WTC11 (cell line): ENCODE results near the gene CTSA. TPM values are rescaled to one million over a fixed set of nuclear protein-coding genes. Genes with fewer than 3 reads are reported as not detected.

Source experiments
- ATAC-seq: fragments of 200-7000 bp; cut with Tn5 transposase; 2 replicates; pipeline ENCODE4 v1.10.0; 2021; ENCODE audit warnings: mild to moderate bottlenecking, moderate library complexity
- CTCF ChIA-PET: fragments of 300-600 bp; sonication (Branson Sonifier 250); formaldehyde crosslinking; loops from one replicate; lab custom pipeline; 2021; ENCODE audit warnings: antibody characterized with exemption; lab: Charles Lee
- POLR2A ChIA-PET: fragments of 350-600 bp; sonication (Branson Sonifier 250); formaldehyde crosslinking; loops from one replicate; lab custom pipeline; 2021; ENCODE audit warnings: antibody characterized with exemption; lab: Charles Lee
- DNase-seq: peaks from one replicate; pipeline ENCODE4 v3.0.0; 2021; ENCODE audit warnings: low spot score
- H3K27ac Mint-ChIP-seq: 2 replicates; pipeline ENCODE4 v1.8.0; 2021; ENCODE audit warnings: mixed read lengths
- H3K27me3 Mint-ChIP-seq: 2 replicates; pipeline ENCODE4 v1.8.0; 2021; ENCODE audit warnings: low read depth, mild to moderate bottlenecking, moderate library complexity, mixed read lengths
- H3K36me3 Mint-ChIP-seq: 2 replicates; pipeline ENCODE4 v1.8.0; 2021; ENCODE audit warnings: mixed read lengths
- H3K4me1 Mint-ChIP-seq: 2 replicates; pipeline ENCODE4 v1.8.0; 2022; ENCODE audit warnings: mixed read lengths
- H3K4me3 Mint-ChIP-seq: 2 replicates; pipeline ENCODE4 v1.8.0; 2021; ENCODE audit warnings: mild to moderate bottlenecking, moderate library complexity, mixed read lengths
- H3K9me3 Mint-ChIP-seq: 2 replicates; pipeline ENCODE4 v1.8.0; 2021; ENCODE audit warnings: mixed read lengths
- GABPB1 ChIP-seq: sonication (generic); formaldehyde crosslinking; IDR thresholded peaks from 2 replicates; pipeline ENCODE4 v1.8.1; 2023; ENCODE audit warnings: mild to moderate bottlenecking, missing genetic modification reagents
- JAZF1 ChIP-seq: fragments of 250-450 bp; sonication (Bioruptor Pico); IDR thresholded peaks from 2 replicates; pipeline ENCODE4 v1.9.0; 2021; ENCODE audit warnings: moderate library complexity, mild to moderate bottlenecking, inconsistent platforms
- JUN ChIP-seq: sonication (generic); formaldehyde crosslinking; IDR thresholded peaks from 2 replicates; pipeline ENCODE4 v1.8.0; 2023; ENCODE audit warnings: mild to moderate bottlenecking, missing genetic modification reagents
- ZNF281 ChIP-seq: sonication (generic); formaldehyde crosslinking; IDR thresholded peaks from 2 replicates; pipeline ENCODE4 v1.8.0; 2023; ENCODE audit warnings: mild to moderate bottlenecking, missing genetic modification reagents
- ZNF532 ChIP-seq: fragments of 250-450 bp; sonication (Bioruptor Pico); IDR thresholded peaks from 2 replicates; pipeline ENCODE4 v1.9.0; 2021; ENCODE audit warnings: mild to moderate bottlenecking, borderline replicate concordance
- total RNA-seq: library from RNA; stranded (reverse); gene quantifications from 3 replicates; pipeline ENCODE4 v1.2.3, GENCODE V29; 2021
- TF ChIP-seq, protein P1 (sequence below): sonication (generic); formaldehyde crosslinking; IDR thresholded peaks from 2 replicates; pipeline ENCODE4 v1.8.0; 2022; ENCODE audit warnings: mild to moderate bottlenecking, missing genetic modification reagents
- TF ChIP-seq, protein P2 (sequence below): sonication (generic); formaldehyde crosslinking; IDR thresholded peaks from 2 replicates; pipeline ENCODE4 v1.8.0; 2022; ENCODE audit warnings: missing genetic modification reagents

Gene CTSA
- total RNA-seq, 1 experiment from 2014 or later = 48.3 TPM

- TF ChIP-seq ZNF532 (CRISPR knock-in tag) (no peak), JAZF1 (CRISPR knock-in tag) (no peak)
- TF ChIP-seq, all 79 proteins: peak for 0
- Mint-ChIP-seq H3K9me3 (no peaks in the 10 kb centered on the region), H3K36me3 (peaks cover 60% of the 10 kb centered on the region), H3K27ac (no peak overlapping the region), H3K27me3 (no peaks in the 10 kb centered on the region), H3K4me1 (peaks cover 2% of the 10 kb centered on the region; the same call in 1 of the 2 replicates), H3K4me3 (no peak overlapping the region)
- CTCF ChIA-PET = interaction anchor here (0.6 to 1.9 kb wide), 3 partner anchors 15 to 535 kb away, joined by 4 to 8 read pairs (median 7); partner anchors contain the start of genes CTSA and NEURL2
- ATAC-seq = no peak
- no peak for DNase-seq
- POLR2A ChIA-PET = interaction anchor here (1.9 kb wide), 1 partner anchor 29 kb away, joined by 5 read pairs; no protein-coding TSS in a partner anchor
Observed at GRCh38 chr20:45904583-45905504, 13.7 kb downstream of the CTSA start.

DNA sequence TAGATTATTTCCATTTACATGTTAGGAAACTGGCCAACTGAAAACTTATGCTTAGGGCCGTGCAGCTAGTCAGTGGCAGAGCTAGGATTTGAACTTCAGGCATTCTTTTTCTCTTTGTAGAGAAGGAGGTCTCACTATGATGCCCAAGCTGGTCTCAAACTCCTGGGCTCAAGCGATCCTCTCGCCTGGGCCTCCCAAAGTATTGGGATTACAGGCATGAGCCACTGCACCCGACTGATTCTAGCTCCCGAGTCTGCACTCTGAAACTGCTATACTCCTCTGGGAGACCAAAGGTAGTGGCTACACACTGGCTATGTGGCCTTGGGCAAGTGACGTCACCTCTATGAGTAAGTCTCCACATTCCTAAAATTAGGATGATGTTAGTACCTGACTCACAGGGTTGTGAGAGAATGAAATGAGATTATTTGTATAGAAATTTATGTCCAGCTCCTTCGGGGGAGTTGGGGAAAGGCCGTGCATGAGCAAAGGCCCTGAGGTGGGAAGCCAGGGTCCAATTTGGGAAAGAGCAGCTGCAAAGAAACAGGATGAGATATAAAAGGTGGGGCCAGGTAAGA, 14.5 kb downstream of the CTSA start:
- ATAC-seq (no peak), DNase-seq (no peak)
- no peak overlapping the region for H3K27ac Mint-ChIP-seq
- TF ChIP-seq ZNF281 (CRISPR knock-in tag) (no peak), GABPB1 (CRISPR knock-in tag) (peak; percentile 38; the same call in 1 of the 2 replicates)
- POLR2A ChIA-PET = interaction anchor here (1.9 kb wide), 1 partner anchor 28 kb away, joined by 5 read pairs; no protein-coding TSS in a partner anchor
- CTCF ChIA-PET = interaction anchor here (0.6 to 1.9 kb wide), 3 partner anchors 15 to 536 kb away, joined by 4 to 8 read pairs (median 7); partner anchors contain the start of genes CTSA and NEURL2
- H3K4me1 Mint-ChIP-seq = peaks cover 9% of the 10 kb centered on the region
- peaks cover 66% of the 10 kb centered on the region for H3K36me3 Mint-ChIP-seq
- no peaks in the 10 kb centered on the region for H3K27me3 Mint-ChIP-seq
- no peaks in the 10 kb centered on the region for H3K9me3 Mint-ChIP-seq
- no peak overlapping the region for H3K4me3 Mint-ChIP-seq

DNA sequence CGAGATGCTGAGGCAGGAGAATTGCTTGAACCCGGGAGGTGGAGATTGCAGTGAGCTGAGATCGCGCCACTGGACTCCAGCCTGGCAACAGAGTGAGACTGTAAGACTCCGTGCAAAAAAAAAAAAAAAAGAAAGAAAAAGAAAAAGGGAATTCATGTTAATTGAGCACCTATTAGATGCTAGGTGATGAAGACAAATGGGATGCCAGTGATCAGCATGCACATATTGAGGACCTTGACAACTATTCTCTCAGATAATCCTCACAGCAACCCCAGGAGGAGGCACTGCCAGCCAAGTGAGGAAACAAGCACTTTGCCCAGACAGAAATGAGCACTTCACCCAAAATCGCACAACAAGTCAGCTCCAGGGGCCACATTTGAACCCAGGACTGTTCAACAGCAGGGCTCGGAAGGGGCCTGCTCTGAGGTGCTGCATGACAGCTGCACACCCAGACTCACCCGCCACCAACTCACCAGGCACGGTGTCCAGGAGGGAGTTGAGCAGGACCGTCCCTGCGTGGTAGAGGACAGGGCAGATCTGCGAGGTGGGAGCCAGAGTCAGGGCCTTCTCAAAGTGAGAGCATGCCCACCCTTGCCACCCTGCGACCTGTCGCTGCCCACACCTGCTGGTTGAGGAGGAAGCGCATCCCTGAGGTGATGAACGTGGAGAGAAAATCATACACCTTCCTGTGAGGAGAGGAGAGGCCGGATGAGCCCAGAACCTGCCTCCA, 16.2 kb downstream of the CTSA start:
- ATAC-seq (no peak), DNase-seq (no peak)
- no peaks in the 10 kb centered on the region for H3K27me3 Mint-ChIP-seq
- H3K27ac Mint-ChIP-seq = no peak overlapping the region
- CTCF ChIA-PET = interaction anchor here (0.5 kb wide), 1 partner anchor 28 kb away, joined by 5 read pairs; no protein-coding TSS in a partner anchor
- H3K36me3 Mint-ChIP-seq = peaks cover 60% of the 10 kb centered on the region
- peaks cover 13% of the 10 kb centered on the region for H3K4me1 Mint-ChIP-seq
- TF ChIP-seq, protein P1, sequence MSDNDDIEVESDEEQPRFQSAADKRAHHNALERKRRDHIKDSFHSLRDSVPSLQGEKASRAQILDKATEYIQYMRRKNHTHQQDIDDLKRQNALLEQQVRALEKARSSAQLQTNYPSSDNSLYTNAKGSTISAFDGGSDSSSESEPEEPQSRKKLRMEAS (CRISPR knock-in tag) = no peak
- TF ChIP-seq JUN (CRISPR knock-in tag) = no peak
- TF ChIP-seq, protein P2, sequence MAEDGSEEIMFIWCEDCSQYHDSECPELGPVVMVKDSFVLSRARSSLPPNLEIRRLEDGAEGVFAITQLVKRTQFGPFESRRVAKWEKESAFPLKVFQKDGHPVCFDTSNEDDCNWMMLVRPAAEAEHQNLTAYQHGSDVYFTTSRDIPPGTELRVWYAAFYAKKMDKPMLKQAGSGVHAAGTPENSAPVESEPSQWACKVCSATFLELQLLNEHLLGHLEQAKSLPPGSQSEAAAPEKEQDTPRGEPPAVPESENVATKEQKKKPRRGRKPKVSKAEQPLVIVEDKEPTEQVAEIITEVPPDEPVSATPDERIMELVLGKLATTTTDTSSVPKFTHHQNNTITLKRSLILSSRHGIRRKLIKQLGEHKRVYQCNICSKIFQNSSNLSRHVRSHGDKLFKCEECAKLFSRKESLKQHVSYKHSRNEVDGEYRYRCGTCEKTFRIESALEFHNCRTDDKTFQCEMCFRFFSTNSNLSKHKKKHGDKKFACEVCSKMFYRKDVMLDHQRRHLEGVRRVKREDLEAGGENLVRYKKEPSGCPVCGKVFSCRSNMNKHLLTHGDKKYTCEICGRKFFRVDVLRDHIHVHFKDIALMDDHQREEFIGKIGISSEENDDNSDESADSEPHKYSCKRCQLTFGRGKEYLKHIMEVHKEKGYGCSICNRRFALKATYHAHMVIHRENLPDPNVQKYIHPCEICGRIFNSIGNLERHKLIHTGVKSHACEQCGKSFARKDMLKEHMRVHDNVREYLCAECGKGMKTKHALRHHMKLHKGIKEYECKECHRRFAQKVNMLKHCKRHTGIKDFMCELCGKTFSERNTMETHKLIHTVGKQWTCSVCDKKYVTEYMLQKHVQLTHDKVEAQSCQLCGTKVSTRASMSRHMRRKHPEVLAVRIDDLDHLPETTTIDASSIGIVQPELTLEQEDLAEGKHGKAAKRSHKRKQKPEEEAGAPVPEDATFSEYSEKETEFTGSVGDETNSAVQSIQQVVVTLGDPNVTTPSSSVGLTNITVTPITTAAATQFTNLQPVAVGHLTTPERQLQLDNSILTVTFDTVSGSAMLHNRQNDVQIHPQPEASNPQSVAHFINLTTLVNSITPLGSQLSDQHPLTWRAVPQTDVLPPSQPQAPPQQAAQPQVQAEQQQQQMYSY = no peak
- POLR2A ChIA-PET = no interaction called here
- no peak overlapping the region for H3K4me3 Mint-ChIP-seq
- no peaks in the 10 kb centered on the region for H3K9me3 Mint-ChIP-seq
